Fibroblast of lung (primary cell): ENCODE results near the gene OR11A1.

Source experiments
- EZH2 ChIP-seq: IDR thresholded peaks from 2 replicates; pipeline ENCODE4 v1.5.1; 2012; ENCODE audit warnings: low read length, control low read depth, mild to moderate bottlenecking; ENCODE audit errors: missing control alignments
- TF ChIP-seq, protein P1 (sequence below), 2 donors: IDR thresholded peaks in 1 of 2; conservative IDR thresholded peaks in 1 of 2; 1 replicate in 1 of 2; 2 replicates in 1 of 2; pipeline ENCODE4 v1.5.1; 2011 to 2012; ENCODE audit warnings: low read length in 2 of 2, control low read depth in 1 of 2, inconsistent platforms in 1 of 2, low read depth in 1 of 2, mild to moderate bottlenecking in 1 of 2

DNA sequence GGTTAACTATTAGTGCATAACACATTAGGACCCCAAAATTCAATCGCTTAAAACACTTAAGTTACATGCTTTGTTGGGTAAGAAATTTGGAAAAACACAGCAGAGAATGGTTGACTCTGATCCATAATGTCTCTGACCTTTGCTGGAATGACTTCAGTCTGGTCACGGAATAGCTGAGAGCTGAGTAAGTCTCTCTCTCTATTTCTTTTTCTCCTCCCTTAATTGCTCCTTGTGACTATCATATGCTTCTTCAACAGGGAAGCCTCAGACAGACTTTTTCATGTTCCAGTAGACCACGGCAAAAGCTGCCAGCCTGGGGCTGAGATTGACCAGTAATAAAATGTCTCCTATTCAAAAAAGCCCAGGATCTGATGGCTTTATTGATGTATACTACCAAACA lies 37.4 kb downstream of the OR11A1 start:
- no peak for TF ChIP-seq EZH2
- TF ChIP-seq, protein P1, sequence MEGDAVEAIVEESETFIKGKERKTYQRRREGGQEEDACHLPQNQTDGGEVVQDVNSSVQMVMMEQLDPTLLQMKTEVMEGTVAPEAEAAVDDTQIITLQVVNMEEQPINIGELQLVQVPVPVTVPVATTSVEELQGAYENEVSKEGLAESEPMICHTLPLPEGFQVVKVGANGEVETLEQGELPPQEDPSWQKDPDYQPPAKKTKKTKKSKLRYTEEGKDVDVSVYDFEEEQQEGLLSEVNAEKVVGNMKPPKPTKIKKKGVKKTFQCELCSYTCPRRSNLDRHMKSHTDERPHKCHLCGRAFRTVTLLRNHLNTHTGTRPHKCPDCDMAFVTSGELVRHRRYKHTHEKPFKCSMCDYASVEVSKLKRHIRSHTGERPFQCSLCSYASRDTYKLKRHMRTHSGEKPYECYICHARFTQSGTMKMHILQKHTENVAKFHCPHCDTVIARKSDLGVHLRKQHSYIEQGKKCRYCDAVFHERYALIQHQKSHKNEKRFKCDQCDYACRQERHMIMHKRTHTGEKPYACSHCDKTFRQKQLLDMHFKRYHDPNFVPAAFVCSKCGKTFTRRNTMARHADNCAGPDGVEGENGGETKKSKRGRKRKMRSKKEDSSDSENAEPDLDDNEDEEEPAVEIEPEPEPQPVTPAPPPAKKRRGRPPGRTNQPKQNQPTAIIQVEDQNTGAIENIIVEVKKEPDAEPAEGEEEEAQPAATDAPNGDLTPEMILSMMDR (conservative IDR thresholded peaks at IDR 0.05 in 1 of 2, IDR thresholded peaks at IDR 0.05 in 1 of 2; ENCODE audit: low read depth in 1 of 2, low read length in 2 of 2): no peak
